Right forelimb (tissue), 1 donor: Measurements from ENCODE around the gene RRAS.
"Not testable (repeated sequence)": the region's sequence is repeated elsewhere in the genome, so short reads cannot be mapped to it uniquely, and the experiment has no call there.

ENCODE experiments used
- DNase-seq: peaks from one replicate; pipeline ENCODE4 v3.0.0-alpha.2; 2018

Gene RRAS

GRCh38 chr19:49626226-49626625, 13.7 kb downstream of the RRAS start:
- no peak for DNase-seq

- DNase-seq = no peak
These were observed 14.7 kb downstream of the RRAS start for GRCh38 chr19:49624967-49625910.

GRCh38 chr19:49617860-49618259, 22.1 kb downstream of the RRAS start:
- not testable (repeated sequence) for DNase-seq

DNA sequence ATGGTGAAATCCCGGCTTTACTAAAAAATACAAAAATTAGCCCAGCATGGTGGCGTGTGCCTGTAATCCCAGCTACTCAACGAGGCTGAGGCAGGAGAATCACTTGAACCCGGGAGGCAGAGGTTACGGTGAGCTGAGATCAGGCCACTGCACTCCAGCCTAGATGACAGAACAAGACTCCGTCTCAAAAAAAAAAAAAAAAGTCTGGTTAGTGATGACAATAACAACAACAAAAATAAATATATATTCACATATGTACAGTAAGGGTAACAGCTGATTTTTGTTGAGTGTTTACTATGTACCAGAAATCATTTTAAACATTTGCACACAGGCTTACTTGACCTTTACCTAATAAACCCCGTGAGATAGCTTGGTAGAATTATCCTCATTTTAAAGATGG, 23.0 kb downstream of the RRAS start:
- DNase-seq = no peak

DNA sequence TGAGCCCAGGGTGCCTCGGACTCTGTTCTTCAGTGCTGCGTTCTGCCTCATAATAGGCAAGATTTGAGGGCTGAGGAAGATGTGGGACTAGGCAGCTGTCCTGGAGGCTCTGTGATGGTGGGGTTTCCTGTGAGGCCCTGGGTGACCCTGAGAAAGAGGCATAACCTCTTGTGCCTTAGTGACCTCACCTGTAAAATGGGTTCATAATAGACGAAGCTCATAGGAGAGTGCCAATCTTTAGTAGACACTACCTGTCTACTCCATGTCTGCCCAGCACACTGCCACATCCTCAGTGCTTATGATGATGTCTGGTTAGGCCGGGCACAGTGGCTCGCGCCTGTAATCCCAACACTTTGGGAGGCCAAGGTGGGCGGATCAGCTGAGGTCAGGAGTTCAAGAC, 23.4 kb downstream of the RRAS start:
- DNase-seq = no peak

DNA sequence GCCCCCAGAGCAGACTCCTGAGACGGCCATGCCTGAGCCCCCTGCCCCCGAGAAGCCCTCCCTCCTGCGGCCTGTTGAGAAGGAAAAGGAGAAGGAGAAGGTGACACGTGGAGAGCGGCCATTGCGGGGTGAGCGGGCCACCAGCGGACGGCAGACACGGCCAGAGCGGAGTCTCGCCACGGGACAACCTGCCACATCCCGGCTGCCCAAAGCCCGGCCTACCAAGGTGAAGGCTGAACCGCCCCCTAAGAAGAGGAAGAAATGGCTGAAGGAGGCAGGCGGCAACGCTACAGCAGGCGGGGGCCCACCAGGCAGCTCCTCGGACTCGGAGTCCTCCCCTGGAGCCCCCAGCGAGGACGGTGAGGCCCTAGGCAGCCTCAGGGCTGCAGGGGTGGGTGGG, 24.1 kb downstream of the RRAS start:
- no peak for DNase-seq

- no peak for DNase-seq
These were observed 25.7 kb downstream of the RRAS start for GRCh38 chr19:49614096-49614833.

- DNase-seq = no peak
These were observed 26.6 kb downstream of the RRAS start for GRCh38 chr19:49613374-49613773.

GRCh38 chr19:49609499-49610092, 30.3 kb downstream of the RRAS start:
- DNase-seq = no peak

- no peak for DNase-seq
These were observed 34.3 kb downstream of the RRAS start for GRCh38 chr19:49605605-49606004.

GRCh38 chr19:49602806-49603205, 37.1 kb downstream of the RRAS start:
- DNase-seq = no peak

- DNase-seq = no peak
These were observed 38.4 kb downstream of the RRAS start for GRCh38 chr19:49601482-49602038.

- DNase-seq = no peak
These were observed 40.3 kb downstream of the RRAS start for GRCh38 chr19:49599378-49600295.

DNA sequence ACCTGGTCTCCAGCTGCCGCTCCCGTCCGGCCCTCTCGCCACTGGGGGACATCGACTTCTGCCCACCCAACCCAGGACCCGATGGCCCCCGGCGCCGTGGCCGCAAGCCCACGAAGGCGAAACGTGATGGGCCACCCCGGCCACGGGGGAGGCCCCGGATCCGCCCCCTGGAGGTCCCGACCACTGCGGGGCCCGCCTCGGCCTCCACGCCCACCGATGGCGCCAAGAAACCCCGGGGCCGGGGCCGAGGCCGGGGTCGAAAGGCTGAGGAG, 42.3 kb downstream of the RRAS start:
- no peak for DNase-seq

DNA sequence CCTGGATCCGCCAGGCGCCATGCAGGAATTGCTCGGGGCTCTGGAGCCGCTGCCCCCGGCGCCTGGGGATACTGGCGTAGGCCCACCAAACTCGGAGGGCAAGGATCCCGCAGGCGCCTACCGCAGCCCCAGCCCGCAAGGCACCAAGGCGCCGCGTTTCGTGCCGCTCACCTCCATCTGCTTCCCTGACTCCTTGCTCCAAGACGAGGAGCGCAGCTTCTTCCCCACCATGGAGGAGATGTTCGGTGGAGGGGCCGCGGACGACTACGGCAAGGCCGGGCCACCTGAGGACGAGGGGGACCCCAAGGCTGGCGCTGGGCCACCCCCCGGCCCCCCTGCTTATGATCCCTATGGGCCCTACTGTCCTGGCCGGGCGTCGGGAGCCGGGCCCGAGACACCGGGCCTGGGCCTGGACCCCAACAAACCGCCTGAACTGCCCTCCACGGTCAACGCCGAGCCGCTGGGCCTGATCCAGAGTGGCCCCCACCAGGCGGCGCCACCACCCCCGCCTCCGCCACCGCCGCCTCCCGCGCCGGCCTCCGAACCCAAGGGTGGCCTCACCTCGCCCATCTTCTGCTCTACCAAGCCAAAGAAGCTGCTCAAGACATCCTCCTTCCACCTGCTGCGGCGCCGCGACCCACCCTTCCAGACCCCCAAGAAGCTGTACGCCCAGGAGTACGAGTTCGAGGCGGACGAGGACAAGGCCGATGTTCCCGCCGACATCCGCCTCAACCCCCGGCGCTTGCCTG, 42.8 kb downstream of the RRAS start:
- no peak for DNase-seq

- no peak for DNase-seq
These were observed 43.5 kb downstream of the RRAS start for GRCh38 chr19:49596407-49596806.

- DNase-seq = no peak
These were observed 44.0 kb downstream of the RRAS start for GRCh38 chr19:49595819-49596404.

GRCh38 chr19:49594993-49595818, 44.7 kb downstream of the RRAS start:
- no peak for DNase-seq

DNA sequence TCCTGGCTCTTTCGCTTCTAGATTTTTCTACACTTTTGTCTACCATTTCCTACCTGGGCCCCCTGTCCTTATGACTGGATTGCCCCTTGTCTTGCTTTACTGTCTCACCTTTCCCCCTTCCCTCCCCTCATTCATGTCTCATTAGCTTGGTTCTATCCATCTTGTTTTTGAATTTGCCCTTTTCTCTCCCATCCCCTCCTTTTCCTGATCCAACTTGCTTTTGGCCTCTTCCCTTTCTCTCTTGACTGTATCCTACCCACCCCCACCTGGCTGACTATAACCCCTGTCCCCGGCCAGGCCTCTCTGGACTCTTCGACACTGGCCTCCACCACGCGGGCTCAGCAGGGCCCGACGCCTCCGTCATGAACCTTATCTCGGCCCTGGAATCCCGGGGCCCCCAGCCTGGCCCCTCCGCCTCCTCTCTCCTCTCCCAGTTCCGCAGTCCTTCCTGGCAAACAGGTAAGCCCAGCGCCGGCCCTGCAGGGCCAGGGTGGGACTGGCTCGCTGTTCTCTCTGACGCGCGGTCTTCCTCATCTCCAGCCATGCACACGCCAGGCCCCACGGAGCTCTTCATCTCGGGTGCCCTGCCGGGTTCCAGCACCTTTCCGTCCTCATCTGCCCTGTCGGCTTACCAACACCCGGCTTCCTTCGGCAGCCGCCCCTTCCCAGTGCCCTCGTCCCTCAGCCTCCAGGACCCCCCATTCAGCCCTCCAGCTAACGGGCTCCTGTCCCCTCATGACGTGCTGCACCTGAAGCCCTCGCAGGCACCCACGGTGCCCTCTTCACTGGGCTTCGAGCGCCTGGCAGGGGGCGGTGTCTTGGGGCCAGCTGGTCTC, 45.6 kb downstream of the RRAS start:
- no peak for DNase-seq
